Measurements from ENCODE around the gene GLG1.
"Not testable (repeated sequence)": the region's sequence is repeated elsewhere in the genome, so short reads cannot be mapped to it uniquely, and the experiment has no call there.

GLG1 gene

GRCh38 chr16:74606521-74607309 lies at the start of gene GLG1:
GLG1 (minus strand) TSS chr16:74607114; CDS start chr16:74607094, 20 bp downstream.
- peak; percentile 86 for DNase-seq (ENCODE audit: low read depth)

- DNase-seq (ENCODE audit: low read depth), result no peak
These were observed 47.7 kb upstream of the GLG1 start for GRCh38 chr16:74654536-74655050.

- DNase-seq (ENCODE audit: low read depth), result not testable (repeated sequence)
These were observed 46.0 kb upstream of the GLG1 start for GRCh38 chr16:74652883-74653282.

GRCh38 chr16:74652249-74652648 lies 45.3 kb upstream of the GLG1 start:
- DNase-seq (ENCODE audit: low read depth), result no peak

- no peak for DNase-seq (ENCODE audit: low read depth)
These were observed 44.9 kb upstream of the GLG1 start for GRCh38 chr16:74651841-74652240.

GRCh38 chr16:74650966-74651567 lies 44.2 kb upstream of the GLG1 start:
- no peak for DNase-seq (ENCODE audit: low read depth)

- DNase-seq (ENCODE audit: low read depth), result no peak
These were observed 43.1 kb upstream of the GLG1 start for GRCh38 chr16:74649839-74650504.

- DNase-seq (ENCODE audit: low read depth), result no peak
These were observed 35.1 kb upstream of the GLG1 start for GRCh38 chr16:74641969-74642368.

GRCh38 chr16:74637742-74638453 lies 31.0 kb upstream of the GLG1 start:
- no peak for DNase-seq (ENCODE audit: low read depth)

GRCh38 chr16:74635303-74635702 lies 28.4 kb upstream of the GLG1 start:
- DNase-seq (ENCODE audit: low read depth), result no peak

GRCh38 chr16:74633686-74634085 lies 26.8 kb upstream of the GLG1 start:
- DNase-seq (ENCODE audit: low read depth), result no peak

GRCh38 chr16:74627506-74628220 lies 20.7 kb upstream of the GLG1 start:
- DNase-seq (ENCODE audit: low read depth), result no peak

GRCh38 chr16:74626741-74627416 lies 20.0 kb upstream of the GLG1 start:
- DNase-seq (ENCODE audit: low read depth), result no peak

- DNase-seq (ENCODE audit: low read depth), result no peak
These were observed 18.8 kb upstream of the GLG1 start for GRCh38 chr16:74625500-74626350.

GRCh38 chr16:74623839-74624235 lies 16.9 kb upstream of the GLG1 start:
- no peak for DNase-seq (ENCODE audit: low read depth)

- no peak for DNase-seq (ENCODE audit: low read depth)
These were observed 16.4 kb upstream of the GLG1 start for GRCh38 chr16:74623214-74623838.

GRCh38 chr16:74622005-74622404 lies 15.1 kb upstream of the GLG1 start:
- no peak for DNase-seq (ENCODE audit: low read depth)

- no peak for DNase-seq (ENCODE audit: low read depth)
These were observed 10.4 kb upstream of the GLG1 start for GRCh38 chr16:74617206-74617788.

GRCh38 chr16:74611721-74612120 lies 4.8 kb upstream of the GLG1 start:
- DNase-seq (ENCODE audit: low read depth), result no peak

All from activated gamma-delta T cell treated with anti-CD3 and anti-CD28 coated beads, Interleukin-2, amount 50 U/mL, for 16 hours (primary cell).